MCF 10A (cell line): Measurements from ENCODE around the gene PLOD2. TPM values are rescaled to one million over a fixed set of nuclear protein-coding genes. Genes with fewer than 3 reads are reported as not detected.

ENCODE experiments used
- BruUV-seq: library from RNA; stranded (reverse); fragments of 400-500 nt; replicated peaks from 2 replicates; lab custom pipeline; 2021; lab: Mats Ljungman, UMichigan
- CTCF ChIA-PET: fragments of 300-600 bp; sonication (Branson Sonifier 250); formaldehyde crosslinking; extraction: SDS; loops from one replicate; lab custom pipeline; 2021; ENCODE audit warnings: antibody characterized with exemption, inconsistent platforms; lab: Yijun Ruan, JAX
- POLR2A ChIA-PET: fragments of 300-600, 350-650 bp; sonication (Branson Sonifier 250); formaldehyde crosslinking; extraction: SDS; loops from one replicate; lab custom pipeline; 2020; ENCODE audit warnings: antibody characterized with exemption, inconsistent platforms; lab: Yijun Ruan, JAX
- DNase-seq: peaks from one replicate; pipeline ENCODE4 v3.0.0-alpha.2; 2018; ENCODE audit not compliant: unreplicated experiment
- H3K27ac Mint-ChIP-seq: one replicate; pipeline ENCODE4 v1.8.0; 2022; ENCODE audit warnings: mild to moderate bottlenecking, low read depth, mixed read lengths; ENCODE audit not compliant: unreplicated experiment
- H3K27me3 Mint-ChIP-seq: one replicate; pipeline ENCODE4 v1.8.0; 2022; ENCODE audit warnings: mixed read lengths; ENCODE audit not compliant: insufficient read depth, unreplicated experiment
- H3K36me3 Mint-ChIP-seq: one replicate; pipeline ENCODE4 v1.8.0; 2022; ENCODE audit warnings: mild to moderate bottlenecking, moderate library complexity, mixed read lengths; ENCODE audit not compliant: insufficient read depth, unreplicated experiment
- H3K4me1 Mint-ChIP-seq: one replicate; pipeline ENCODE4 v1.8.0; 2022; ENCODE audit warnings: mixed read lengths; ENCODE audit not compliant: insufficient read depth, unreplicated experiment
- H3K4me3 Mint-ChIP-seq: one replicate; pipeline ENCODE4 v1.8.0; 2022; ENCODE audit warnings: mild to moderate bottlenecking, moderate library complexity, mixed read lengths; ENCODE audit not compliant: unreplicated experiment
- H3K9me3 Mint-ChIP-seq: one replicate; pipeline ENCODE4 v1.8.0; 2022; ENCODE audit warnings: mixed read lengths; ENCODE audit not compliant: unreplicated experiment
- intact Hi-C: fragments of 100-400 bp; cut with micrococcal nuclease; formaldehyde crosslinking; loops from 2 replicates; pipeline ENCODE4 v1.14.1; 2022
- total RNA-seq: library from RNA; stranded (reverse); gene quantifications from 2 replicates; pipeline ENCODE4 v1.2.3, GENCODE V29; 2022
- TF ChIP-seq, protein P1 (sequence below): fragments of 200-600 bp; IDR thresholded peaks from one replicate; pipeline ENCODE4 v1.8.0; 2022; ENCODE audit warnings: antibody characterized with exemption, mild to moderate bottlenecking; ENCODE audit not compliant: unreplicated experiment

The PLOD2 gene
- total RNA-seq, 1 experiment from 2014 or later: 149 TPM

- Mint-ChIP-seq H3K27me3 (no peaks in the 10 kb centered on the region), H3K9me3 (no peaks in the 10 kb centered on the region), H3K36me3 (peaks cover 68% of the 10 kb centered on the region), H3K4me1 (no peaks in the 10 kb centered on the region), H3K4me3 (no peak overlapping the region), H3K27ac (no peak overlapping the region)
- intact Hi-C loops: no loop called here
- DNase-seq: no peak
- POLR2A ChIA-PET: no interaction called here
- CTCF ChIA-PET: interaction anchor here (0.6 kb wide), 2 partner anchors 13 to 149 kb away, joined by 3 to 4 read pairs; no protein-coding TSS in a partner anchor
- TF ChIP-seq, protein P1, sequence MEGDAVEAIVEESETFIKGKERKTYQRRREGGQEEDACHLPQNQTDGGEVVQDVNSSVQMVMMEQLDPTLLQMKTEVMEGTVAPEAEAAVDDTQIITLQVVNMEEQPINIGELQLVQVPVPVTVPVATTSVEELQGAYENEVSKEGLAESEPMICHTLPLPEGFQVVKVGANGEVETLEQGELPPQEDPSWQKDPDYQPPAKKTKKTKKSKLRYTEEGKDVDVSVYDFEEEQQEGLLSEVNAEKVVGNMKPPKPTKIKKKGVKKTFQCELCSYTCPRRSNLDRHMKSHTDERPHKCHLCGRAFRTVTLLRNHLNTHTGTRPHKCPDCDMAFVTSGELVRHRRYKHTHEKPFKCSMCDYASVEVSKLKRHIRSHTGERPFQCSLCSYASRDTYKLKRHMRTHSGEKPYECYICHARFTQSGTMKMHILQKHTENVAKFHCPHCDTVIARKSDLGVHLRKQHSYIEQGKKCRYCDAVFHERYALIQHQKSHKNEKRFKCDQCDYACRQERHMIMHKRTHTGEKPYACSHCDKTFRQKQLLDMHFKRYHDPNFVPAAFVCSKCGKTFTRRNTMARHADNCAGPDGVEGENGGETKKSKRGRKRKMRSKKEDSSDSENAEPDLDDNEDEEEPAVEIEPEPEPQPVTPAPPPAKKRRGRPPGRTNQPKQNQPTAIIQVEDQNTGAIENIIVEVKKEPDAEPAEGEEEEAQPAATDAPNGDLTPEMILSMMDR: no peak
- BruUV-seq: no TSS peak
Observed at GRCh38 chr3:146106986-146107385, 54.0 kb downstream of the PLOD2 start.

DNA sequence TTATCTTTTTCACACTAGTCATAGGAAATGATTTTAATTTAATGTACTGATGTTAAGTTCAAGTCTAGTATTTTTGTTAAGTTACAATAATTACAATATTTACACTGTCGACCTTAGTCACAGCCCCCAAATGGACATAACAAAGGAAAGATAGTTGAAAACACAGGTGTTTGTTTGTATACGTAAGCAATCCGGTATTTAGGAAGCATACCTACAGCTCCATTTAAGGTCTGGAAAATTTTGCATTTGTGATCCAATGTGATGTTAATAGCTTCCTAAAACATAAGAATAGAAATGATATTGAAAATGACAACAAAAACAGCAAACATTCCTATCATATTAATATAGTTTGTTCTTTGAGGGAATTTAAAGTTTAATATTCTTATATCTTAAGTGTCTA is 56.9 kb downstream of the PLOD2 start:
- TF ChIP-seq, protein P1: no peak
- no peaks in the 10 kb centered on the region for H3K27me3 Mint-ChIP-seq
- ChIA-PET CTCF (interaction anchor here (0.8 to 1.2 kb wide), 4 partner anchors 11 to 52 kb away, joined by 3 to 4 read pairs (median 3); no protein-coding TSS in a partner anchor), POLR2A (interaction anchor here (1.4 to 1.6 kb wide), 2 partner anchors 10 to 11 kb away, joined by 4 read pairs; no protein-coding TSS in a partner anchor)
- H3K36me3 Mint-ChIP-seq: peaks cover 56% of the 10 kb centered on the region
- no peaks in the 10 kb centered on the region for H3K9me3 Mint-ChIP-seq
- intact Hi-C loops: no loop called here
- BruUV-seq: no TSS peak
- peaks cover 4% of the 10 kb centered on the region for H3K4me1 Mint-ChIP-seq
- H3K27ac Mint-ChIP-seq: no peak overlapping the region
- H3K4me3 Mint-ChIP-seq: no peak overlapping the region
- no peak for DNase-seq

GRCh38 chr3:146102885-146103284 is 58.1 kb downstream of the PLOD2 start:
- no TSS peak for BruUV-seq
- Mint-ChIP-seq H3K27me3 (no peaks in the 10 kb centered on the region), H3K4me3 (no peak overlapping the region), H3K4me1 (peaks cover 4% of the 10 kb centered on the region), H3K9me3 (no peaks in the 10 kb centered on the region), H3K27ac (no peak overlapping the region), H3K36me3 (peaks cover 47% of the 10 kb centered on the region)
- CTCF ChIA-PET: no interaction called here
- POLR2A ChIA-PET: interaction anchor here (1.6 kb wide), 1 partner anchor 10 kb away, joined by 4 read pairs; no protein-coding TSS in a partner anchor
- intact Hi-C loops: no loop called here
- TF ChIP-seq, protein P1: no peak
- DNase-seq: no peak

DNA sequence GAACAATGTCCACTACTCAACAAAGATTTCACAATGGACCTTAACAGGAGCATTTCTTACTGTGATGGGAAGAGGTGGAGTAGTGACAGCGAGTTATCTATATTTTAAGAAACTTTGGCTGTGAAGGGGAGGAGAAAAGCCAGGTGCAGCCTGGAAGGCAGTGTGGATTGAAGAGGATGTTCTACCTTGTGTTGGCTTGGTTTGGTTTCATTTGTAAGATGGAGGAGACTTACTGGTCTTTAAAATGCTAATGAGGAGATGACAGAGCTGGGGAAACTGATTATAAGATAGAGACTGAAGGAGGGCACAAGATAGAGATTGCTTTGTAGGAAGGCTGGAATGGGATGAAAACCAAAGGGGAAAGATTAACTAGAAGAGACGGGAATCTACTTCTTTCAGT is 59.4 kb downstream of the PLOD2 start:
- TF ChIP-seq, protein P1: no peak
- no TSS peak for BruUV-seq
- DNase-seq: no peak
- H3K9me3 Mint-ChIP-seq: no peaks in the 10 kb centered on the region
- H3K4me1 Mint-ChIP-seq: peaks cover 4% of the 10 kb centered on the region
- ChIA-PET CTCF (interaction anchor here (1.7 kb wide), 1 partner anchor 36 kb away, joined by 6 read pairs; no protein-coding TSS in a partner anchor), POLR2A (interaction anchor here (1.2 kb wide), 1 partner anchor 11 kb away, joined by 5 read pairs; no protein-coding TSS in a partner anchor)
- no peak overlapping the region for H3K27ac Mint-ChIP-seq
- H3K27me3 Mint-ChIP-seq: no peaks in the 10 kb centered on the region
- intact Hi-C loops: no loop called here
- peaks cover 34% of the 10 kb centered on the region for H3K36me3 Mint-ChIP-seq
- no peak overlapping the region for H3K4me3 Mint-ChIP-seq
